Activated T-helper 2 cell treated with anti-CD3 and anti-CD28 coated beads, Interferon-gamma antibody, Interleukin-2, Interleukin-4, amounts not matched to agents 10 μg/mL and 5 μg/mL and 100 μg/mL, durations not matched to agents 14 hours and 24 hours and 36 hours (primary cell): ENCODE data around the gene ARFGEF3. TPM values are rescaled to one million over a fixed set of nuclear protein-coding genes. Genes with fewer than 3 reads are reported as not detected.
"Not testable (repeated sequence)": the region's sequence is repeated elsewhere in the genome, so short reads cannot be mapped to it uniquely, and the experiment has no call there.

Source experiments
- DNase-seq: peaks from one replicate; pipeline ENCODE4 v3.0.0; 2021; ENCODE audit warnings: low spot score
- H3K27ac Mint-ChIP-seq: one replicate; pipeline ENCODE4 v1.8.0; 2021; ENCODE audit warnings: mixed read lengths
- H3K27me3 Mint-ChIP-seq: one replicate; pipeline ENCODE4 v1.8.0; 2021; ENCODE audit warnings: low read depth, mixed read lengths
- H3K36me3 Mint-ChIP-seq: one replicate; pipeline ENCODE4 v1.8.0; 2021; ENCODE audit warnings: low read depth, mixed read lengths
- H3K4me1 Mint-ChIP-seq: one replicate; pipeline ENCODE4 v1.8.0; 2021; ENCODE audit warnings: low read depth, mixed read lengths
- H3K4me3 Mint-ChIP-seq: one replicate; pipeline ENCODE4 v1.8.0; 2021; ENCODE audit warnings: low read depth, mild to moderate bottlenecking, moderate library complexity, mixed read lengths
- H3K9me3 Mint-ChIP-seq: one replicate; pipeline ENCODE4 v1.8.0; 2021; ENCODE audit warnings: mixed read lengths
- intact Hi-C: fragments of 100-400 bp; cut with micrococcal nuclease; formaldehyde crosslinking; loops from one replicate; pipeline ENCODE4 v1.15.1; 2023
- total RNA-seq: library from RNA; stranded (reverse); gene quantifications from 2 replicates; pipeline ENCODE4 v1.2.3, GENCODE V29; 2022

ARFGEF3 gene
- 0.48 and 0.55 TPM in 2 replicates for total RNA-seq

- H3K27ac Mint-ChIP-seq, result no peak within 1 kb of the TSS
- H3K9me3 Mint-ChIP-seq, result no peaks in the 10 kb centered on the region
- H3K4me1 Mint-ChIP-seq, result peaks cover 12% of the 10 kb centered on the region
- intact Hi-C loops, result loop anchor here (2.0 kb wide), 1 partner anchor 45 kb away; no protein-coding TSS in a partner anchor
- H3K4me3 Mint-ChIP-seq, result peak within 1 kb of the TSS; percentile 62
- DNase-seq, result peak; percentile 28
- H3K27me3 Mint-ChIP-seq, result peaks cover 58% of the 10 kb centered on the region
- no peaks in the 10 kb centered on the region for H3K36me3 Mint-ChIP-seq
These were observed at the start of gene ARFGEF3 for GRCh38 chr6:138161338-138162110. ARFGEF3 (plus strand) TSS chr6:138161939; CDS start chr6:138162087, 148 bp downstream.

GRCh38 chr6:138113588-138114210 is 48.0 kb upstream of the ARFGEF3 start:
- Mint-ChIP-seq H3K27ac (no peak overlapping the region), H3K27me3 (peaks cover 42% of the 10 kb centered on the region), H3K4me1 (peaks cover 9% of the 10 kb centered on the region), H3K4me3 (no peak overlapping the region), H3K36me3 (no peaks in the 10 kb centered on the region), H3K9me3 (no peaks in the 10 kb centered on the region)
- intact Hi-C loops, result loop anchor here (10.0 kb wide), 1 partner anchor 291 kb away; the partner anchor contains the start of gene HEBP2
- no peak for DNase-seq

DNA sequence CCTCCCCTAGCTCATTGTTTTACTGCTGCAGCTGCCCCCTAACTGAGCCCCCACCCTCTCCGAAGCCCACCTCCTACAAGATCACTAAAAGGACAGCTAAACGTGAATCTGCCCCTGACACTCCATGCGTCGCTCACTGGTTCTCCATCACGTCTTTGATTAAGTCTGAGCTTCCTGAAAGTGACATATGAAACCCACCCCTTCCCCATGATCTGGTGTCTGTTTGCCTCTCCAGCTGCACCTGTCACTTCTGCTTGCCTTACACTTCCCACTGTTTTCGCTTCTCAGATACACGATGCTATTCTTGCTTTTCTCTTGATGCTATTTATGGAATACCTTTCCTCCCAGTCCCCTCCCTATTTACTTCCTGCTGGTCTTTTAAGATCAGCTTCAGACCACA is 46.5 kb upstream of the ARFGEF3 start:
- H3K27ac Mint-ChIP-seq, result no peak overlapping the region
- peaks cover 40% of the 10 kb centered on the region for H3K27me3 Mint-ChIP-seq
- H3K36me3 Mint-ChIP-seq, result no peaks in the 10 kb centered on the region
- H3K9me3 Mint-ChIP-seq, result no peaks in the 10 kb centered on the region
- H3K4me1 Mint-ChIP-seq, result peaks cover 6% of the 10 kb centered on the region
- intact Hi-C loops, result loop anchor here (5.0 to 10.0 kb wide), 3 partner anchors 290 to 652 kb away; partner anchors contain the start of gene HEBP2
- DNase-seq, result no peak
- no peak overlapping the region for H3K4me3 Mint-ChIP-seq

DNA sequence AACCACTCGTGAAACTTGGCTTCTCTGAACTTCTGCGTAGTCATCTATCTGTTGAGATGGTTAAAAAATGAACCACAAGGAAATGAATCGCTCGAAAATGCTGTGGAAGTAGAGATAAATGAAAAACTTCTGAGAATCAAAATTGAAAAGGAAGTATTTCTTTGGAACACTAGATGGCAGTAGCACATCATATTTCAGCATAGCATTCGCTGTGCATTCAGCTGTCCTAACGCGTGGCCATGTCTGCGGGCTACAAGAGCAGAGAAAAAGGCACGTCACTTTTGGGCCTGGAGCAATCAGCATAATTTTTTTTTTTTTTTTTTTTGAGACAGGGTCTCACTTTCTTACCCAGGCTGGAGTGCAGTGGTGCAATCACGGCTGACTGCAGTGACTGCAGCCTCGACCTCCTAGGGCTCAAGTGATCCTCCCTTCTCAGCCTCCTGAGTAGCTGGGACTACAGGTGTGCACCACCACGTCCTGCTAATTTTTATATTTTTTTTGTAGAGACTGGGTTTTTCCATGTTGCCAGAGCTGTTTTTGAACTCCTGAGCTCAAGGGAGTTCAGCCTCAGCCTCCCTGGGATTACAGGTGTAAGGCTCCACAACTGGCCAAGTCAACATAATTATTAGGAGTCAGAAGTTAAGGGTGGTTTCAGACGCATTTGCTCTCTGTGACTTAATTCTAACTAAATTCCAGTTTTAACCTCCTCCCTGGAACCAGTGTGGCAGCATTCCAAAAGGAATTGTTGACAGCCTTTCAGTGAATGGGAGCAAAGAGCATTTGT is 45.7 kb upstream of the ARFGEF3 start:
- Mint-ChIP-seq H3K27ac (no peak overlapping the region), H3K27me3 (peaks cover 38% of the 10 kb centered on the region), H3K4me3 (no peak overlapping the region), H3K36me3 (no peaks in the 10 kb centered on the region), H3K4me1 (peaks cover 6% of the 10 kb centered on the region), H3K9me3 (no peaks in the 10 kb centered on the region)
- intact Hi-C loops, result loop anchor here (1.0 to 10.0 kb wide), 7 partner anchors 47 to 651 kb away; partner anchors contain the start of gene HEBP2
- no peak for DNase-seq

DNA sequence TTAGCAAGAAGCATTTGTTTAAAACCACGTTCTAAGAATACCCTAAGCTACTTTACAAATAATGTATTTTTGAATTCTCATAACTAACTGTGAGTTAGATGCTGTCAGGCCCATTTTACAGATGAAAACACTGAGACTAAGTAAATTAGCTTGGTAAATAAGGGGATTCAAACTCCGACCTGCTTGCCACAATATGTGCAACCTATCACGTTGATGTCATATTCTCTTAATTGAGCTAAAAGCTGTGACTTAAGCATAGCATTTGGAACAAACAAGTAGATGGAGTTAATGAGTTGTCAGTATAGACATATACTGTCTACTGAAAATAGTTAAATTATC is 45.1 kb upstream of the ARFGEF3 start:
- intact Hi-C loops, result loop anchor here (1.0 to 10.0 kb wide), 7 partner anchors 46 to 651 kb away; partner anchors contain the start of gene HEBP2
- DNase-seq, result no peak
- no peak overlapping the region for H3K4me3 Mint-ChIP-seq
- H3K27me3 Mint-ChIP-seq, result peaks cover 34% of the 10 kb centered on the region
- no peak overlapping the region for H3K27ac Mint-ChIP-seq
- no peaks in the 10 kb centered on the region for H3K36me3 Mint-ChIP-seq
- H3K4me1 Mint-ChIP-seq, result peaks cover 6% of the 10 kb centered on the region
- H3K9me3 Mint-ChIP-seq, result no peaks in the 10 kb centered on the region

GRCh38 chr6:138117376-138117914 is 44.3 kb upstream of the ARFGEF3 start:
- H3K27ac Mint-ChIP-seq, result no peak overlapping the region
- intact Hi-C loops, result loop anchor here (2.0 to 10.0 kb wide), 6 partner anchors 45 to 650 kb away; partner anchors contain the start of gene HEBP2
- H3K4me1 Mint-ChIP-seq, result peaks cover 6% of the 10 kb centered on the region
- H3K36me3 Mint-ChIP-seq, result no peaks in the 10 kb centered on the region
- H3K27me3 Mint-ChIP-seq, result peaks cover 40% of the 10 kb centered on the region
- H3K9me3 Mint-ChIP-seq, result no peaks in the 10 kb centered on the region
- no peak for DNase-seq
- H3K4me3 Mint-ChIP-seq, result no peak overlapping the region

DNA sequence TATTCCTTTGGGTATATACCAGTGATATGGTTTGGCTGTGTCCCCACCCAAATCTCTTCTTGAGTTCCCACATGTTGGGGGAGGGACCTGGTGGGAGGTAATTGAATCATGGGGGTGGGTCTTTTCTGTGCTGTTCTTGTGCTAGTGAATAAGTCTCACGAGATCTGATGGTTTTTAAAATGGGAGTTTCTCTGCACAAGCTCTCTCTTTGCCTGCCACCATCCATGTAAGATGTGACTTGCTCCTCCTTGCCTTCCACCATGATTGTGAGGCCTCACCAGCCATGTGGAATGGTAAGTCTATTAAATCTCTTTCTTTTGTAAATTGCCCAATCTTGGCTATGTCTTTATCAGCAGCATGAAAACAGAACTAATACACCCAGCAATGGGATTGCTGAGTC is 42.5 kb upstream of the ARFGEF3 start:
- not testable (repeated sequence) for H3K9me3 Mint-ChIP-seq, H3K36me3 Mint-ChIP-seq, H3K4me3 Mint-ChIP-seq, H3K4me1 Mint-ChIP-seq, H3K27ac Mint-ChIP-seq, DNase-seq
- H3K27me3 Mint-ChIP-seq, result peaks cover 35% of the 10 kb centered on the region
- intact Hi-C loops, result loop anchor here (5.0 to 10.0 kb wide), 3 partner anchors 286 to 648 kb away; partner anchors contain the start of gene HEBP2

DNA sequence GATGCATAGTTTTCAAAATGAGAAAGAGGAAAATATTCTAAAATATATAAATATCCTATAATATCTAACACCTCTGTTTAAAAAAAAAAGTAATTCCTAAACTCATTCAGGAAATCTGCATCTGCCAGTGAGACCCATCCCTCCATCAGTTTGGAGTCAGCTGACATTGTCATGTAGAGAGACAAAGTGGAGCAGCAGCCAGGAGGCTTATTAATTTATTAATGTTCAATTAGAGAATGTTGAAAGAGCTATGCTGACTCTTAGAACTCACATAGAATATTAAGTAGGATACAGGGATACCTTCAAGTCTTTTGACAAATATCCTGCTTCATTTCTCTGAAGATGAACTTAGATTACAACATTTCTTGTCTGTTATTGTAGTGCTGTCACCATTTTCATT is 41.8 kb upstream of the ARFGEF3 start:
- Mint-ChIP-seq H3K27me3 (peaks cover 32% of the 10 kb centered on the region), H3K36me3 (no peaks in the 10 kb centered on the region), H3K9me3 (peaks cover 4% of the 10 kb centered on the region), H3K4me1 (peaks cover 6% of the 10 kb centered on the region), H3K27ac (no peak overlapping the region), H3K4me3 (no peak overlapping the region)
- no peak for DNase-seq
- intact Hi-C loops, result loop anchor here (5.0 to 10.0 kb wide), 3 partner anchors 285 to 647 kb away; partner anchors contain the start of gene HEBP2

DNA sequence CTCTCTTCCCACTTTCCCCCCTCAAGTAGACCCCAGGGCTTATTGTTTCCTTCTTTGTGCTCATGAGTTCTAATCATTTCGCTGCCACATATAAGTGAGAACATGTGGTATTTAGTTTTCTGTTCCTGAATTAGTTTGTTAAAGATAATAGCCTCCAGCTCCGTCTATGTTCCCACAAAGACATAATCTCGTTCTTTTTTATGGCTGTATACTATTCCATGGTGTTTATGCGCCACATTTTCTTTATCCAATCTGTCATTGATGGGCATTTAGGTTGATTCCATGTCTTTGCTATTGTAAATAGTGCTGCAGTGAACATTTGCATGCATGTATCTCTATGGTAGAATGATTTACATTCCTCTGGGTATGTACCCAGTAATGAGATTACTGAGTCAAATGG is 37.6 kb upstream of the ARFGEF3 start:
- intact Hi-C loops, result no loop called here
- Mint-ChIP-seq H3K36me3 (no peaks in the 10 kb centered on the region), H3K9me3 (peaks cover 4% of the 10 kb centered on the region), H3K4me3 (no peak overlapping the region), H3K4me1 (no peaks in the 10 kb centered on the region), H3K27ac (no peak overlapping the region), H3K27me3 (peaks cover 34% of the 10 kb centered on the region)
- no peak for DNase-seq

DNA sequence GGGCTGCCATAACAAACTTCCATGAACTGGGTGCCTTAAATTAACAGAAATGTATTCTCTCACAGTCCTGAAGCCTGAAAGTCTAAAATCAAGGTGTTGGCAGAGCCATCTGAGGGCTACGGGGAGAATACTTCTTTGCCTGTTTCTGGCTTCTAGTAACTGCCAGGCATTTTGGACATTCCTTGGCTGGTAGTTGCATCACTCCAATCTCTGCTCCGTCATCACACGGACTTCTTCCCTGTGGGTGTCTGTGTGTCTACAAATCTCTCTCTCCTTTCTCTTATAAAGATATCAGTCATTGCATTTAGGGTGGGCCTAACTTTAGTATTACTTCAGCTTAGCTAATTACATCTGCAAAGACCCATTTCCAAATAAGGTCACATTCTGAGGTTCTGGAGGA is 33.6 kb upstream of the ARFGEF3 start:
- Mint-ChIP-seq H3K4me3 (no peak overlapping the region), H3K27me3 (peaks cover 23% of the 10 kb centered on the region), H3K27ac (no peak overlapping the region), H3K36me3 (no peaks in the 10 kb centered on the region), H3K4me1 (no peaks in the 10 kb centered on the region), H3K9me3 (peaks cover 4% of the 10 kb centered on the region)
- intact Hi-C loops, result no loop called here
- no peak for DNase-seq

GRCh38 chr6:138129190-138129589 is 32.5 kb upstream of the ARFGEF3 start:
- no peaks in the 10 kb centered on the region for H3K36me3 Mint-ChIP-seq
- H3K4me3 Mint-ChIP-seq, result no peak overlapping the region
- DNase-seq, result no peak
- intact Hi-C loops, result no loop called here
- no peaks in the 10 kb centered on the region for H3K4me1 Mint-ChIP-seq
- H3K9me3 Mint-ChIP-seq, result peaks cover 1% of the 10 kb centered on the region
- H3K27ac Mint-ChIP-seq, result no peak overlapping the region
- peaks cover 26% of the 10 kb centered on the region for H3K27me3 Mint-ChIP-seq

DNA sequence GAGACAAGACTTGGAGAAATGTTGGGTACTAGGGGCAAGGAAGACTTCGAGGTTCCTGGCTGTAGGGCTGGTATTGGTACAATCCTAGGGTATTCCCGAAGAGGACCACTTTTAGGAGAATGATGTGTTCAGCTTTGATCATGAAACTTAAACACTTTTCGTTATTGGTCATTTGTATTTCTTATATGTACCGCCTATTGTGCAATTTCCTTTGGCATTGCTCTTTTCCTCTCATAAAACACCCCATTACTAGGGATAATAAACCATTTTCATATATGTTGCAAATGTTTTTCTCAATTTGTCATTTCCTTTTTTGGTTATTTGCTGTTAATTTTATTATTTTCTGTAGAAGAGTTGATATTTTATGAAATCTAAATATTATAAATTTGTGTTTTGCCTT is 18.9 kb upstream of the ARFGEF3 start:
- Mint-ChIP-seq H3K27ac (no peak overlapping the region), H3K4me3 (no peak overlapping the region), H3K27me3 (peaks cover 30% of the 10 kb centered on the region), H3K4me1 (no peaks in the 10 kb centered on the region), H3K36me3 (no peaks in the 10 kb centered on the region), H3K9me3 (no peaks in the 10 kb centered on the region)
- intact Hi-C loops, result no loop called here
- DNase-seq, result no peak
